Measurements from ENCODE around the gene NAT16.

DNA sequence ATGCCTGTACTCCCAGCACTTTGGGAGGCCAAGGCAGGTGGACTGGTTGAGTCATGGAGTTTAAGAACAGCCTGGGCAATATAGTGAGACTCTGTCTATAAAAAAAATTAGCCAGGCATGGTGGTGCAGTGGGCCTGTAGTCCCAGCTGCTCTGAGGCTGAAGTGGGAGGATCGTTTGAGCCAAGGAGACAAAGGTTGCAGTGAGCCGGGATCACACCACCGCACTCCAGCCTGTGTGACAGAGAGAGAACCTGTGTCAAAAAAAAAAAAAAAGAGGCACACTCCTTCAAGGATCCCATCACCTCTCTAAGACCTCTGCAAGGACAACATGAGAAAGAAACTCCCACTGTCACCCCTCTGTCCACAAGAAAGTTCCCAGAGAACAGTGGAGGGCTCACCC lies 4.4 kb downstream of the NAT16 start:
- TF ChIP-seq, protein P1, sequence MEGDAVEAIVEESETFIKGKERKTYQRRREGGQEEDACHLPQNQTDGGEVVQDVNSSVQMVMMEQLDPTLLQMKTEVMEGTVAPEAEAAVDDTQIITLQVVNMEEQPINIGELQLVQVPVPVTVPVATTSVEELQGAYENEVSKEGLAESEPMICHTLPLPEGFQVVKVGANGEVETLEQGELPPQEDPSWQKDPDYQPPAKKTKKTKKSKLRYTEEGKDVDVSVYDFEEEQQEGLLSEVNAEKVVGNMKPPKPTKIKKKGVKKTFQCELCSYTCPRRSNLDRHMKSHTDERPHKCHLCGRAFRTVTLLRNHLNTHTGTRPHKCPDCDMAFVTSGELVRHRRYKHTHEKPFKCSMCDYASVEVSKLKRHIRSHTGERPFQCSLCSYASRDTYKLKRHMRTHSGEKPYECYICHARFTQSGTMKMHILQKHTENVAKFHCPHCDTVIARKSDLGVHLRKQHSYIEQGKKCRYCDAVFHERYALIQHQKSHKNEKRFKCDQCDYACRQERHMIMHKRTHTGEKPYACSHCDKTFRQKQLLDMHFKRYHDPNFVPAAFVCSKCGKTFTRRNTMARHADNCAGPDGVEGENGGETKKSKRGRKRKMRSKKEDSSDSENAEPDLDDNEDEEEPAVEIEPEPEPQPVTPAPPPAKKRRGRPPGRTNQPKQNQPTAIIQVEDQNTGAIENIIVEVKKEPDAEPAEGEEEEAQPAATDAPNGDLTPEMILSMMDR (IDR thresholded peaks at IDR 0.05) = no peak
- TF ChIP-seq POLR2A (IDR thresholded peaks at IDR 0.05) = no peak
